B cell (primary cell): ENCODE measurements around the gene PGA3.

ENCODE experiments used
- CTCF ChIP-seq: fragments of 200-600 bp; IDR thresholded peaks from one replicate; pipeline ENCODE4 v1.8.0; 2022; ENCODE audit warnings: antibody characterized with exemption, mild to moderate bottlenecking
- EZH2 ChIP-seq: IDR thresholded peaks from 2 replicates; pipeline ENCODE4 v1.6.1; 2012; ENCODE audit warnings: borderline replicate concordance, low read depth, mild to moderate bottlenecking, moderate library complexity, low read length; ENCODE audit not compliant: insufficient read depth, poor library complexity, severe bottlenecking

- TF ChIP-seq CTCF, result no peak
- no peak for TF ChIP-seq EZH2
Measured at GRCh38 chr11:61154528-61154927, 48.8 kb upstream of the PGA3 start.
